ENCODE results near the gene BEST4. TPM values are rescaled to one million over a fixed set of nuclear protein-coding genes. Genes with fewer than 3 reads are reported as not detected.
A peak's percentile ranks its signal among the peaks of the same experiment; 100 is the strongest.
"Not testable (repeated sequence)": the region's sequence is repeated elsewhere in the genome, so short reads cannot be mapped to it uniquely, and the experiment has no call there.

The BEST4 gene
- total RNA-seq, 1 donor from 2014 or later, result under 0.01 TPM

DNA sequence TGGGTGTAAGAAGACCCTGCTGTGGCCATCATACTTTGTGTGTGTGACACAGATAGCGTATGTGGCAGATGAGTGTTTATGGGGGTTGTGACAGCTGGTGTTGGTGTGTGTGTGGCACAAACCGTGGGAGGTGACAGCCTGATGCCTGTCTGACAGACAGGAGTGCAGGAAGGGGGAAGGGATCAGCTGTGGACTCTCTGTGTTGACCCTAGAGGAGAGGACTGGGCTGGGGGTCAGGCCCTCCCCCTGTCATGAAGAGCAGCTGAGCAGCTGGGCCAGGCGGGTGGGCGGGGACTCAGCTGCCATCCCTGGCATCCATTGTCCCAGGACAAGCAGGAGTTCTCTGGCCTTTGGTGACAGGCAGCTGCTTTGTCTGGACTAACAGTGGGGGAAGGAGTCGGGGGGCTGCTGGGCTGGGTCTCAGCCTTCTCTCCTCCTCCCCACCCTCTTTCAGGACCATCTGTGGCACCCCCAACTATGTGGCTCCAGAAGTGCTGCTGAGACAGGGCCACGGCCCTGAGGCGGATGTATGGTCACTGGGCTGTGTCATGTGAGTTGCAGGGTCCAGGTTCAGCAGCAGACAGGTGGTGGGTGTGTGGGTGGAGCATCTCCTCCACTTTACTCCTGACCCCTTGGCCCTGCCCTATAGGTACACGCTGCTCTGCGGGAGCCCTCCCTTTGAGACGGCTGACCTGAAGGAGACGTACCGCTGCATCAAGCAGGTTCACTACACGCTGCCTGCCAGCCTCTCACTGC, 14.5 kb upstream of the BEST4 start:
- DNase-seq (ENCODE audit: low read depth, low spot score), result no peak

DNA sequence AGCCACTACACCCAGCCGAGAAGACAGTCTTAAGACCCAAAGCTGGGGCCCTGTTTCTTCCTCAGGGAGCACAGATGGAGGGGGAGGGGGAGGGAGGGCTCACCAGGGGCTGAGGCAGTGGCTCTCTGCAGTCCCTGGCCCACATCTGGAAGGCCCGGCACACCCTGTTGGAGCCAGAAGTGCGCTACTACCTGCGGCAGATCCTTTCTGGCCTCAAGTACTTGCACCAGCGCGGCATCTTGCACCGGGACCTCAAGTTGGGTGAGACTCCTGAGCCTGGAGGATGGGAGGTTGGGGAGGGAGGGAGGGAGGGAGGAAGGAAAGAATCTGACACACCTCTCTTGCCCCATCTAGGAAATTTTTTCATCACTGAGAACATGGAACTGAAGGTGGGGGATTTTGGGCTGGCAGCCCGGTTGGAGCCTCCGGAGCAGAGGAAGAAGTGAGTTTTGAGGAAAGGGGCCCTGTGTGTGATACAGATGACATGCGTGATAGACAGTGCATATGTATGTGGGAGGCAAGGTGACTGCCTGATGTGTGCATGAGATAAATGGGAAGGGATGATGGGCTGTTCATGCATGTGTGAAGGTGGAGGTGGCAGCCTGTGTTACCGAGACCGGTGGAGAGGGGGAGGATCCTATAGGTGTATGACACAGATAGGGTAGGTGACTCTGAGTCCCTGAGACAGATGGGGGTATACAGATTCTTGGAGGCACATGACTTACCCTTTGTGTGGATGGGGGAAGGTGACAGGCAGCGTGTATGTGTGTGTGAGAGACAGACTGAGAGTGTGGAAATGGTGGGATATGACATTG, 13.7 kb upstream of the BEST4 start:
- no peak for DNase-seq (ENCODE audit: low read depth, low spot score)

DNA sequence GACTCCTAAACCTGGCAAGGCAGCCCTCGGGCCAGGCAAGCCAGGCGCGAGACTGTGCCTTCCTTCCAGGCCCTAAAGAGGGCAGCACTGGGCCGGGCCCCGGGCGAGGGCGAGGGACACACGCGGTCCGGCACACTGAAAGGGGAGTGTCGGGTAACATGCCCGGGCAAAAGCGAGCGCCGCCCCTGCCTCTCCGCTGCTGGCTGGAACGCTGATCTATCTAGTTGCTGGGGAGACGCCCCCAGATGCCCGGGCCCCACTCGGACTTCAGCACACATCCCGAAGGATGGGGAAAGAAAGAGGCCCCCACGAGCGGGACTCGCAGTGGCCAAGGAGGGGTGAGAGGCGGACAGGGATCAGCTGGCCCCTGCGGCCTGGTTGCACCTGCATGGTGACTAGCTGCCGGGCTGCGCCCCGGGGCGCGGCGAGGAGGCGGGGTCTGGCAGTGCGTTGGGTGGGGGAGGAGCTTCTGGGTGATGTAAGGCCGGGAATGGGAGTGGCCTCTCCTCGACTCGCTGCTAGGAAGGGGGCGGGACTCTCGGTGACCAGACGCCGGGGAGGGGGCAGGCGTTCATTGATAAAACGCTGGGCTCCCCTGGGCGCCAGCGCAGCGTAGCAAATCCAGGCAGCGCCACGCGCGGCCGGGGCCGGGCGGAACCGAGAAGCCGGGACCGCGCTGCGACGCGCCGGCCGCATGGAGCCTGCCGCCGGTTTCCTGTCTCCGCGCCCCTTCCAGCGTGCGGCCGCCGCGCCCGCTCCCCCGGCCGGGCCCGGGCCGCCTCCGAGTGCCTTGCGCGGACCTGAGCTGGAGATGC, 12.0 kb upstream of the BEST4 start, which contains the start of gene PLK3:
Gene PLK3, plus strand, starts transcription at position 608 of the 815 bp plus-strand sequence. Its CDS starts 87 bp downstream, at position 695.
- peak; percentile 95 for DNase-seq (ENCODE audit: low read depth, low spot score)

DNA sequence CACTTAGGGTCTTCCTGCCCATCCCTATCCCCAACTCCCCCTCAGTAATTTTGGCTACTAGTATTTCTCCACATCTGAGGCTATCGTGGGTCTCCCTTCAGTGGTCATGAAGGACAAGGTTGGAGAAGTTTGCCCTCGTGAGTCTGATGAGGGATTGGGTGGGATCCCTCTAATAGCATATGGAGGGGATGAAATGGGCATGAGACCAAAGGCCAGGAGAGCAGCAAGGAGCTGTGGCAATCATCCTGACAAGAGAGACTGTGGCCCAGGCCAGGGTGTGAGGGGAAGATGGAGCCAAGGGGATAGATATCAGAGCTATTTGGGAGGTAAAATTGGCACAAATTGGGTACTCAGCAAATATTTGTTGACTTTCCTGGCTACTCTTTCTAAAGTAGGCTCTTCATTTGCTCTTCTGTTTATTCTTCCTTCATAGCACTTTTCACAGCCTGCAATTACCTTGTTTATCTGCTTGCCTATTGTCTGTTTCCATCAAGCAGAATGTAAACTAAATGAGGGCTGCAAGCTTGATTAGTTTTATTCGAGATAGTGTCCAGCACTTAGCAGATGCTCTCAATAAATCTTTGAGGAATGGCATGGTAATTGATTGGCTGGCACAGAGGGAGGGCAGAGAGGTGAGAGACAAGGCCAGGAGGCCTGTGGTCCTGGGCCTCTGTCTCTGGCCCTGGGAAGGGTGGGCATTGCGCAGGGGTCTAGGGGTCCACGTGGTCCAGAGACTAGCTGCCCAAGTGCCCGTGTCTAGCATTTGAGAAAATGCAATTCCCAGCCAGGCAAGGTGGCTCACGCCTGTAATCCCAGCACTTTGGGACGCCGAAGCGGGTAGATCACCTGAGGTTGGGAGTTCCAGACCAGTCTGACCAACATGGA, 10.8 kb upstream of the BEST4 start:
- no peak for DNase-seq (ENCODE audit: low read depth, low spot score)

DNA sequence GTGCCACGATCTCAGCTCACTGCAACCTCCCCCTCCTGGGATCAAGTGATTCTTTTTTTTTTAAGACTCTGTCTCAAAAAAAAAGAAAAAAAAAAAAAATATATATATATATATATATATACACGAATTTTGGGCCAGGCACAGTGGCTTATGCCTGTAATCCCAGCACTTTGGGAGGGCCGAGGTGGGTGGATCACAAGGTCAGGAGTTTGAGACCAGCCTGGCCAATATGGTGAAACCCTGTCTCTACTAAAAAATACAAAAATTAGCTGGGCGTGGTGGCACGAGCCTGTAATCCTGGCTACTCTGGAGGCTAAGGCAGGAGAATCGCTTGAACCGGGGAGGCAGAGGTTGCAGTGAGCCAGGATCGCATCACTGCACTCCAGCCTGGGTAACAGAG, 9.9 kb upstream of the BEST4 start:
- DNase-seq (ENCODE audit: low read depth, low spot score), result not testable (repeated sequence)

DNA sequence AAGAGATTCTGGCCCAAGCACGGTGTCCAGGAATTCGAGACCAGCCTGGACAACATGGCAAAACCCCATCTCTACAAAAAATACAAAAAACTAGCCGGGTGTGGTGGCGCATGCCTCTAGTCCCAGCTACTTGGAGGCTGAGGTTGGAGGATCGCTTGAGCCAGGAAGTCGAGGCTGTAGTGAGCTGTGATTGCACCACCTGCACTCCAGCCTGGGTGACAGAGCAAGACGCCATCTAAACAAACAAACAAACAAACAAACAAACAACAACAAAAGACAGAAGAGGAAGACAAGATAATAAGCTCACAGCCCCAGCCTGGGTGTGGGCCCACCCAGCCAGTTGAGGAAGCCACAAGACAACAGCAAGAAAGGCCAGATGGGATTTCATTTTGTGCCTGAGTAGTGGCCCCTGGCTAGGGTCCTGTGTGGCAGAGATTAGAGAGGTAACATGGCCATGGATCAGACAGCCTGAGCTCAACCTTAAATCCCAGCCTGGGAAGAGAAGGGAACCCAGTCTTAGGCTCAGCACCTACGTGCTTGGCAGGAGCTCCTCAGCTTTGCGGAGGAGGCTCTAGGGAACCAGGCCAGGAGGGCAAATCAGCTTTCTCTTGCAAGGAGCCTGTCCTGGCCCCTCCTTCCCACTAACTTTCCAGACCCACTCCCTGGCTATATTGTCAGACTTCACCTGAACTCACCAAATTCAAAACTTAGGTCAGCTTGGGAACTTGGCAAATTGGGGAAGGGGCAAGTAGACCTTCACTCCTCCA, 4.9 kb upstream of the BEST4 start:
- DNase-seq (ENCODE audit: low read depth, low spot score), result no peak

DNA sequence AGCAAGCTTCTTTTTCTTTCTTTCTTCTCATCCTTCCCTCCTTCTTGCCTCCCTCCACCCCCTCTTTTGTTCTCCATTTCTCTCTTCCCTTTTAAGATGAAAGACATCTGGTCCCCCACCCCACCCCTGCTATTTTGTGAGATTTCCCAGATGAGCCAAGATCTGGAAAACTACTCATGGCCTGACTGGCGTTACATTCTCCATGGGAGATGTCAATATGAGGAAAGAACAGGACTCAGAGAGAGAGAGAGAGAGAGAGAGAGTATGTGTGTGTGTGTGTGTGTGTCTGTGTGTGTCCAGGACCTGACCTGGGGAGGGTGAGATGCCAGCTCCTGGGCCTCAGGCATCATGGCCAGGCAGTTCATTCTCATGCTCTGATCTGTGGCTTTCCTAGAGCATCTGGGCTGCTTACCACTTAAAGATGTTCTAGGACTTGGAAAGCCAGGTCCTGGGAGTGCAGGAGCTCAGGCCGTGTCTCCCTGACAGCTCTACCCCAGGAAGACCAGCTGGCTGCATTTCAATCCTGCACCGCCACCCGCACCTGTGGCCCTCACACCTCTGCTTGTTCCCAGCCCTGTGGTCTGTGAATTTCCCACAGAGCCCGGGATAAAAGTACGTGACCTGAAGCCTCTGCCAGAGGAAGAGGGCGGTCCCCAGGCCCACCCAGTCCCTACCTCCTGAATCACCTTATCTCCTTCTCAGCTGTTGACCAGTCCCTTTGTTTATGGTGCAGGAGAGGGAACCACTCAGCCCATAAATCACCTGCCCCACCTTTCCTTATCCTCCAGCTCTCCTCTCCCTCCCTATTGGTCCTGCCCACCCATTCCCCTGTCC, 3.2 kb upstream of the BEST4 start:
- DNase-seq (ENCODE audit: low read depth, low spot score), result no peak

DNA sequence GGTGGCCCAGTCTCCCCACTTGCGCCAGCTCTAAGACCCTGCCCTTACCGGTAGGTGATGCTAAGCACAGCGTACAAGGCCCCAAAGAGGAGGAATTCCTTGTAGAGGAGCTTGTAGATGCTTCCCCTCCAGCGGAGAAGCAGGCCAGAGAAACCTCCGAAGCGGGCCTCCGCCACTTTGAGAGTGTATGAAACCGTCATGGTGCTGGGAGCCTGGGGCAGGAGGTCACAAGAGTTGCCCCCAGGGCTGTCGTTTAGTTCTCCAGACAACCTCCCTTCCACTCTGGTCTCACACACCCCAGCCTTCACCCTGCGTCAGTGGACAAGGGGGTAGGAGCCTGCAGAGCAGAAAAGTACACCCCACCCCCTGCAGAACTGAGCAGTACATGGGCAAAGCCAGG, 464 bp downstream of the BEST4 start:
- no peak for DNase-seq (ENCODE audit: low read depth, low spot score)

DNA sequence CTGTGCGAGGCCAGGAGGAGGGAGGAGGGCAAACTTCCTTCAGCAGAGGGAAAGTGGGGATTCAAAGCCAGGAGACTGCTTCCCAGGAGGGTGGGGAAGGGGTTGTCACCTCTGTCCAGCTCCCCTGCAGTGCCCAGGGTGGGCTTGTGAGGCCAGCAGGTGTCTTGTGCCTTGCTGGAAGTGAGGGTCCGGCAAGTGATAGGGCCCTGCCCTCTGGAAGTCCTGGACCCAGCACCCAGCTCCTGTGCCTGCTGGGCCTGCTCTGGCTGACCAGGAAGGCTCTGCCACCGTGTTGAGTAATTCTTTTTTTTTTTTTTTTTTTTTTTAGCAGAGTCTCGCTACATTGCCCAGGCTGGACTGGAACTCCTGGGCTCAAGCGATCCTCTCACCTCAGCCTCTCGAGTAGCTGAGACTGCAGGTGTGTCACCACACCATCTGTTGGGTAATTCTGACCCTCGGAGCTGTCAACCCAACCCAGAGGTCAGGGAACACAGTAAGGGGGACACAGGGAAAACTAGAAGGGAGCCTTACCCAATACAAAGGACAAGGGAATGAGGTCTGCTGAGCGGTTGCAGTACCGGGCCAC, 1.0 kb downstream of the BEST4 start:
- DNase-seq (ENCODE audit: low read depth, low spot score), result no peak

DNA sequence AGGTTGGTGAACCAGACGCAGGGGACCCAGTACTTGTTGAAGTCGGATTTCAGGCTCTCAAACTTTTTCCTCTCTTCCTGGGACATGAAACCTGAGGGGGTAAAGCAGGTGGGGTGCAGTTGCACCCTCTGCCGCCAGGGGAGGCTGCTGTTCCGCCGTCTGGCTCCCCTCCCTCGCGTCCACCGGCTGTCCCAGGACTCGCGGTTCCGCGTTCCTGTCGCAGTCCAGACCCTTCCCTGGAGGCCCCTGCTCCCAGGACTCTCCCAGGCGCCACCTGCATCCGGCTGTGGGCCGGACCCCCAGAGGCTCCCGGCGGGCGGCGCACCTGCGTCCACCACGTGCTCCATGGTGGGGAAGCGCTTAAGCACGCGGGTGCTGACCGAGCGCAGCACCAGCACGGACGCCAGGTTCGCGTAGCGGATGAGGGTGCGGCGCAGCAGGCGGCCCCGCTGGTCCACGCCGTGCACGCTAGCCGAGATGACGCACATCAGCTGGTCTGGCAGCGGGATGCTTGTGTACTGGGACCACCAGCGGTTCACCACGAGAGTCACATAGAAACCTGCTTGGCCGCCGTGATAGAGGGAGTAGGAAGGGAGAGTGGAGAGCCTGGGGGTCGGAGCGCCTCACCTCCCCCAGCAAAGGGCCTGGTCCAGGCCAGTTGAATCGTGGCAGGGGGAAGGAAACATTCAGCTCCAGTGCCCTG, 1.7 kb downstream of the BEST4 start:
- DNase-seq (ENCODE audit: low read depth, low spot score), result no peak

DNA sequence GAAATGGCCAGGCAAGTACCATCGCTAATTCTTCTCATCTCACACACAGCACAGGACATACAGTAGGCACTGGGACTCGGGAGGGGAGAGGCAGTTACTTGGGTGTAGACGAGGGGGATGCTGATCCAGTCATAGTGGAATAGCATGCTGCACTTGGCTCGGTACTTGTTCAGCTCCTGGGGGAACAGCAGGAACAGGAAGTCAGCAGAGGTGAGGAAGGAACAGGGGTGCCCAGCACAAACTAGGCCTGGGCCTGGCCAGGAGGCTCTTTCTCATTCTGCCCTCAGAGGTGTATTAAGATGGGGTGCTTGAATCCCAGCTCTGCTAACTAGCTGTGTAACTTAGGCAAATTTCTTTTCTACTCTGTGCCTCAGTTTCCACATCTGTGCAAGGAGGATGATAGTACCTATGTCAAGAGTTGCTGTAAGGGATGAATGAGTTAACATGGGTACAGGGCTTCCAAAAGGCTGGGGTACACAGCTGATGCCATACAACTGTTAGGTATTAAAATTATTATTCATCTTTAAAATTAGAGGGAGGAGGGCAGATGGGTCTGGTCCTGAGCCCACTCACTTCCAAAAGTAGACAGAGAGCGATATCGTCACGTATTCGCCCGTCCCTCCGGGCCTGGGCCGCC, 2.4 kb downstream of the BEST4 start:
- DNase-seq (ENCODE audit: low read depth, low spot score), result no peak

DNA sequence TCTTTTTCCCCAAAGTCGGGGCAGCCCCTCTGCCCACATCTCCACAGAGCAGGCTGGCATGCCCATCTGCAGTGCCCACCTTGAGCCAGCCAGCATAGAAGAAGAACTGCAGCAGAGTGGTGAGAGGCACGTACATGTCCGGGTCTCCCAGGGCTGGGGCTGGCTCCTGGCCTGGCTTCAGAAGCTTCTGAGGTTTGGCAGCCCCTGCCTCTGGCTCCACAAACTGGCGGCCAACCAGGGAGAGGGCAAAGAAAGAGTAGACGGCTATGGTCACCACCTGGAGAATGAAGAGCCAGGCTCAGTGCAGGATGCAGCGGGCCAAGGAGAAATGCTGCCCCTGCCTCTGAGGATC, 3.0 kb downstream of the BEST4 start:
- DNase-seq (ENCODE audit: low read depth, low spot score), result no peak

DNA sequence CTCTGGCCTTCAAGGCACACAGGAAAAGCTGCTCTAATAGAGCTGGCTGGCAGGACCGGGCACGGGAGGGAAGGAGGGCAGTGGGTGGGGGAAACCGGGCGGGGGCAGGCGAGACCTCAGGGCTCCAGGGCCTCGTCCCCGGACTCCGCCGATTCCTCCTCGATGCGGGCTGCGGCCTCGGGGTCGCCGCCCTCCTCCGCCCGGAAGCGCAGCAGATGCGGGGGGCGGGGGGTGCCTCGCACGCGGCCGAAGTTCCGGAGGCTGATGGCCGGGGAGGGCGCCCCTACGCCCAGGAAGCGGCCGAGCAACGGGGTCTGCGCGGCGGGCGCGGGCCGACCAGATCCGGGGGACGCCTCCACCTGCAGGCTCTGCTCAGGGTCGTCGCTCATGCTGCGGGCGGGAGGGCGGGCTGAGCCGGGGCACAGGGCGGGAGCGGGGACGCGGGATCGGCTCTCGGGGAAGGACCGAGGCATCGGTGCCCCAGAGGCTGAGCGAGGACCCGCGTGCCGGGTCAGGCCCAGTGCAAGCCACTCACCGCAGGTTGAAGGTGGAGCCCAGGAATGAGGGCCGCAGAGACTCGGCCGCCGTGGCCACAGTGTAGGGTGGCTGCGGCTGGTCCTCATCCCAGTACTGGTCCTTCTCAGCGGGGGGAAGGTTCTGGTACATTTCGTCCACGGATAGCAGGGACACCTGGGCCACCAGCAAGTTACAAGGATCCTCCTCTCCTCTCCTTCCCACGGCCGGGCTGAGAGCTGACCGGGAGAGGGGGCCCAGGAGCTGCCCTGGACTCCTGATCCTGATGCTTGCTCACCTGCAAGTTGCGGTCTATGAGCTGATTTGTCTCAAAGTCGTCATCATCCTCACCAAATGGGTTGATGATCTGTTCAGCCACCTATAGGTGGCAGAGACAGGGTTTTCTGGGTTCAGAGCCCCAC, 3.6 kb downstream of the BEST4 start:
- DNase-seq (ENCODE audit: low read depth, low spot score), result no peak

DNA sequence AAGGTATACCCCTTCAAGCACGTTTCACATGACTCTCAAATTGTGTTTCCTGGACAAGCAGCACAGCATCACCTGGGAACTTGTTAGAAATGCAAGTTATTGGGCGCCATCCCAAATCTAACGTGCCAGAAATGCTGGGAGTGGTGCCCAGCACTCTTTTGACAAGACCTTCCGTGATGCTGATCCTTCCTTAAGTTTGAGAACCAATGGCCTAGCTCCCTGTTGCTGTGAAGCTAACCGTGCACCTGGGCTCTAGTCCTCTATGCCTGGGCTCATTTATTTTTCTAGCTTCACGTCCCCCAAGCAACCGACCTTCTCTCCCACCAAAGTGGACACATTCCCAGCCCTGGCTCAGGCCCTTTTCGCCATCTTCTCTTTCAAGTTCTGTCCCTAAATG, 4.3 kb downstream of the BEST4 start:
- DNase-seq (ENCODE audit: low read depth, low spot score), result no peak

DNA sequence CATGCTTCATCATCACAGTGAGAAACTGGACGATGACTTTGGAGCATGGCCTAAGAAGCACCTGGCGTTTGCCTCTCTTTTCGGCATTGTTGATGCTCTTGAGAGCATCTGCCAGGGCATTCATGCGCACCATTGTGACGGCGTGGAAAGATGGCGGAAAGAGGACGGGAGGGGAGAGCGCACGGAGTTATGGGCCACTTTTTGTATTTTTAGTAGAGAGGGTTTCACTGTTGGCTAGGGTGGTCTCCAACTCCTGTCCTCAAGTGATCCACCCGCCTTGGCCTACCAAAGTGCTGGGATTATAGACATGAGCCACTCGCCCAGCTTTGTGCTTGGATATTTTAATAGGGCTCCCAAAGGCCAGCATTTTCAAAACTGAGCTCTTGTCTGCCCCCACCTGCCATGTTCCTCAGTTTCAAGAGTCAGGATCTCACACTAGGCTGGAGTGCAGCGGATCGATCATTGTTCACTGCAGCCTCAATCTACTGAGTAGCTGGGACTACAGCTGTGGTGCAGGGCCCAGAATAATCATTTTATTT, 7.3 kb downstream of the BEST4 start:
- no peak for DNase-seq (ENCODE audit: low read depth, low spot score)
